Measurements from ENCODE around the gene NKD2.

- no peak for TF ChIP-seq CTCF (IDR thresholded peaks at IDR 0.05)
- TF ChIP-seq POLR2AphosphoS5 (IDR thresholded peaks at IDR 0.05; ENCODE audit: low read depth, low read length), result no peak
- TF ChIP-seq REST (IDR thresholded peaks at IDR 0.05; ENCODE audit: insufficient read depth in 1 of 2, low read depth in 2 of 2, low read length in 1 of 2), result no peak
Measured at GRCh38 chr5:1020452-1020961, 11.9 kb downstream of the NKD2 start.

All from Panc1 (cell line).